HG02840 (cell line): Measurements from ENCODE around the gene MAMLD1.

ENCODE experiments used
- ATAC-seq: cut with Tn5 transposase; IDR thresholded peaks from one replicate; pipeline ENCODE4 v1.9.1; 2021; ENCODE audit warnings: mild to moderate bottlenecking, moderate library complexity, moderate number of reproducible peaks; ENCODE audit not compliant: unreplicated experiment, low FRiP score

Gene MAMLD1

GRCh38 chrX:150551963-150552362 lies 188.8 kb downstream of the MAMLD1 start:
- no peak for ATAC-seq

GRCh38 chrX:150558424-150558823 lies 195.3 kb downstream of the MAMLD1 start:
- no peak for ATAC-seq
